Stimulated activated naive CD8-positive, alpha-beta T cell treated with anti-CD3 and anti-CD28 coated beads, Interleukin-15, Interleukin-2, amounts not matched to agents 100 ng/mL and 50 ng/mL, for 24 hours (primary cell): Measurements from ENCODE around the gene NAA16.
"Not testable (repeated sequence)": the region's sequence is repeated elsewhere in the genome, so short reads cannot be mapped to it uniquely, and the experiment has no call there.

Source experiments
- H3K27ac Mint-ChIP-seq: one replicate; pipeline ENCODE4 v1.8.0; 2021; ENCODE audit warnings: mild to moderate bottlenecking, mixed read lengths
- H3K27me3 Mint-ChIP-seq: one replicate; pipeline ENCODE4 v1.8.0; 2021; ENCODE audit warnings: mixed read lengths
- H3K36me3 Mint-ChIP-seq: one replicate; pipeline ENCODE4 v1.8.0; 2021; ENCODE audit warnings: low read depth, mixed read lengths
- H3K4me1 Mint-ChIP-seq: one replicate; pipeline ENCODE4 v1.8.0; 2021; ENCODE audit warnings: low read depth, mixed read lengths
- H3K4me3 Mint-ChIP-seq: one replicate; pipeline ENCODE4 v1.8.0; 2021; ENCODE audit warnings: mild to moderate bottlenecking, mixed read lengths
- H3K9me3 Mint-ChIP-seq: one replicate; pipeline ENCODE4 v1.8.0; 2021; ENCODE audit warnings: mixed read lengths

NAA16 gene

DNA sequence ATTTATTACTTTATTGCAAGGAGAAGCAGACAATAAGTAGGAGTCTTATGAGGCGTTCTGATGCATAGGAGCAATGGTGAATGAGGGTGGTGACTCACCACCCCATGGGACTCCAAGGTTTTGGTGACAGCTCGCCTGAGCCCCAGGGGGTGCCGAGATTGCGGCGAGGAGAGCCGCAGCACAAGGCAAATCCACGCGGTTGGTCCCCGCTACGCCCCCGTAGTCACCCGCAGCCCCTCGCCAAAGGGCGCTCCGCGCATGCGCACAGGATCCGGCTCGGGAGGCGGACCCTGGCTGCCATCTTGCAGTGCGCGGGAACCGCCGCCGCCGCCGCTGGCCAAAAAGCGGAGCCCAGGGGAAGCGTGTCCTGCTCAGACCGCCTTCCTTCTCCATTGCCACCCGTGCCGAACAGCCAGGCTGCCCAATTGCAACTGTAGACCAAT lies at the start of gene NAA16:
TSS of gene NAA16 (plus strand) at position 305 of the 443 bp plus-strand sequence. CDS start 262 bp downstream, outside the sequence.
- Mint-ChIP-seq H3K36me3 (peaks cover 3% of the 10 kb centered on the region), H3K4me3 (peak within 1 kb of the TSS; percentile 96), H3K27me3 (no peaks in the 10 kb centered on the region), H3K9me3 (no peaks in the 10 kb centered on the region), H3K4me1 (peaks cover 44% of the 10 kb centered on the region), H3K27ac (peak within 1 kb of the TSS; percentile 92)

GRCh38 chr13:41263261-41263971 lies 47.7 kb upstream of the NAA16 start, which contains the start of gene MTRF1:
TSS of gene MTRF1 (minus strand) at chr13:41263576. CDS start at chr13:41260907, 2,669 bp downstream.
- no peaks in the 10 kb centered on the region for H3K27me3 Mint-ChIP-seq
- peaks cover 2% of the 10 kb centered on the region for H3K9me3 Mint-ChIP-seq
- H3K27ac Mint-ChIP-seq, result peak within 1 kb of the TSS; percentile 98
- H3K4me1 Mint-ChIP-seq, result peaks cover 31% of the 10 kb centered on the region
- H3K36me3 Mint-ChIP-seq, result peaks cover 37% of the 10 kb centered on the region
- H3K4me3 Mint-ChIP-seq, result peak within 1 kb of the TSS; percentile 98

- no peak overlapping the region for H3K27ac Mint-ChIP-seq
- H3K4me3 Mint-ChIP-seq, result no peak overlapping the region
- H3K36me3 Mint-ChIP-seq, result peaks cover 13% of the 10 kb centered on the region
- peaks cover 4% of the 10 kb centered on the region for H3K9me3 Mint-ChIP-seq
- peaks cover 30% of the 10 kb centered on the region for H3K4me1 Mint-ChIP-seq
- H3K27me3 Mint-ChIP-seq, result no peaks in the 10 kb centered on the region
These were observed 44.0 kb upstream of the NAA16 start for GRCh38 chr13:41267106-41267505.

DNA sequence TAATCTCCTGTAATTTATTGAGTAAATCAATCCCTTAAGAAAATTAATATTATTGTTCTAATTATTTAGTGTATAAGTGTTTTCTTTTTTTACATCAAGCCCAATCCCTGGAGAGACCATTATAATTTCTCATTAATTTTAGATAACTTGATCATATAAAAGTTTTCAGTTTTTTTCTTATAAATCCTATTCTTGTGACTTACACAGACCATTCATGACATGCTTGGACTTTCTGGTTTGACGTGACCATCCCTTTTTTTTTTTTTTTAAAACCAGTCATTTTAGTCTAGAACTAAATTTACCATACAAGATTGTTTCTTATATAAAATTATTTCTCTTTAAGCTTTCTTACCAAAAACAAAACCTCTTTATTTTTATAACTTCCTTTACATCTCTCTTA lies 42.3 kb upstream of the NAA16 start:
- Mint-ChIP-seq H3K27me3 (no peaks in the 10 kb centered on the region), H3K27ac (no peak overlapping the region), H3K4me3 (no peak overlapping the region), H3K36me3 (peaks cover 10% of the 10 kb centered on the region), H3K9me3 (peaks cover 4% of the 10 kb centered on the region), H3K4me1 (peaks cover 23% of the 10 kb centered on the region)

GRCh38 chr13:41271456-41272285 lies 39.4 kb upstream of the NAA16 start:
- Mint-ChIP-seq H3K4me3 (peak overlapping the region; percentile 56), H3K27me3 (no peaks in the 10 kb centered on the region), H3K36me3 (peaks cover 10% of the 10 kb centered on the region), H3K4me1 (peaks cover 21% of the 10 kb centered on the region), H3K9me3 (peaks cover 4% of the 10 kb centered on the region), H3K27ac (peak overlapping the region; percentile 85)

DNA sequence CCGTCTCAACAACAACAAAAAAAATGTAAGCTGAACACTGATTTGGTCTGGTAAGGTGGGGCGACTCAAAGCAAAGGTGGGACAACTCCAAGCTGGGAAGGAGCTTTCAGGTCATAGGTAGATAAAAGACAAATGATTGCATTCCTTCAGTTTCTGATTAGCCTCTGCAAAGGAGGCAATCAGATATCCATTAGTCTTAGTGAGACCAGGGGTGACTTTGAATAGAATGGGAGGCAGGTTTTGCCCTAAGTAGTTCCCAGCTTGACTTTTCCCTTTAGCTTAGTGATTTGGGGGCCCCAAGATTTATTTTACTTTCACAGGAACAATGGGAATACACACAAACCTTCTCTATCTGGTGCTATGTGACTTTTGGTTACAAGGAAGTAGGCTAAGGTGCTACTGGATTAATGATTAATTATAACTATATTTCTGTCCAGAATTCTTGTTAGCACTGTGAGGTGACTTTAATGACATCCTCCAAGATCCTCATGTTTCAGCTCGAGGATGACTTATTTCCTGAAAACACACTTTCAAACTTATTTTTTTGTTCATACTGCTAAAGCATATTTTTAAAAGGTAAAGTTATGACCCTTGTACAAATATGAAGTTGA lies 37.1 kb upstream of the NAA16 start:
- no peaks in the 10 kb centered on the region for H3K36me3 Mint-ChIP-seq
- H3K4me1 Mint-ChIP-seq, result peaks cover 25% of the 10 kb centered on the region
- no peaks in the 10 kb centered on the region for H3K9me3 Mint-ChIP-seq
- no peak overlapping the region for H3K4me3 Mint-ChIP-seq
- no peaks in the 10 kb centered on the region for H3K27me3 Mint-ChIP-seq
- no peak overlapping the region for H3K27ac Mint-ChIP-seq

GRCh38 chr13:41274881-41275280 lies 36.2 kb upstream of the NAA16 start:
- Mint-ChIP-seq H3K27me3 (no peaks in the 10 kb centered on the region), H3K4me1 (peaks cover 25% of the 10 kb centered on the region), H3K4me3 (no peak overlapping the region), H3K9me3 (no peaks in the 10 kb centered on the region), H3K27ac (no peak overlapping the region), H3K36me3 (no peaks in the 10 kb centered on the region)

DNA sequence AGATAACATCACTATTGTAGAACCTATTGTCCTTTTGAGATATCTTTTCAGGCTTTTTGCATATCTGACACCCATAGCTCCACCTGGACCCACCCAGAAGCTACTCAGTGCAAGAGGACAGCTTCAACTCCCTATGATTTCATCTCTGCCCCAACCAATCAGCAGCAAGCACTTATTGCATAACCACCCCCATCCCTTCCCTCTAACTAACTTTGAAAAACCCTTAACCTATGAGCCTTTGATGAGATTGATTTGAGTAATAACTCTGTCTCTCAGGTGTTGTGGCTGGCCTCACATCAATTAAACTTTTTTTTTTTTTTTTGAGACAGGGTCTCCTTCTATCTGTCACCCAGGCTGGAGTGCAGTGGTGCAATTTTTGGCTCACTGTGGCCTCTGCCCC lies 34.2 kb upstream of the NAA16 start:
- H3K4me1 Mint-ChIP-seq, result peaks cover 15% of the 10 kb centered on the region
- H3K9me3 Mint-ChIP-seq, result no peaks in the 10 kb centered on the region
- no peaks in the 10 kb centered on the region for H3K36me3 Mint-ChIP-seq
- no peak overlapping the region for H3K4me3 Mint-ChIP-seq
- H3K27me3 Mint-ChIP-seq, result no peaks in the 10 kb centered on the region
- no peak overlapping the region for H3K27ac Mint-ChIP-seq

DNA sequence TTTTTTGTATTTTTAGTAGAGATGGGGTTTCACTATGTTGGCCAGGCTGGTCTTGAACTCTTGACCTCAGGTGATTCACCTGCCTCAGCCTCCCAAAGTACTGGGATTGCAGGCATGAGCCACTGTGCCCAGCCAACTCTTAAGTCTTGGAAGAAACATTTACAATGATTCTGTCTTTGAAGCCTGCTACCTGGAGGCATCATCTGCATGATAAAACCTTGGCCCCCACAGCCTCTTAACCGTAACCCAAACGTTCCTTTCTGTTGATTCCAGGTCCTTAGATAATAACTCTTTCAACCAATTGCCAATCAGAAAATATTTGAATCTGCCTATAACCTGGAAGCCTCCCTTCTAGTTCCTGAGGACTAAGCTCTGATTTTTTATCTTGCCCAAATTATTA lies 31.9 kb upstream of the NAA16 start:
- not testable (repeated sequence) for H3K27ac Mint-ChIP-seq, H3K9me3 Mint-ChIP-seq
- peaks cover 14% of the 10 kb centered on the region for H3K4me1 Mint-ChIP-seq

GRCh38 chr13:41282129-41282571 lies 28.9 kb upstream of the NAA16 start:
- no peak overlapping the region for H3K4me3 Mint-ChIP-seq
- no peaks in the 10 kb centered on the region for H3K27me3 Mint-ChIP-seq
- peaks cover 27% of the 10 kb centered on the region for H3K4me1 Mint-ChIP-seq
- H3K27ac Mint-ChIP-seq, result no peak overlapping the region
- H3K9me3 Mint-ChIP-seq, result no peaks in the 10 kb centered on the region
- no peaks in the 10 kb centered on the region for H3K36me3 Mint-ChIP-seq

More for the DNA sequence above, 31.9 kb upstream of the NAA16 start:
- H3K4me3 Mint-ChIP-seq, H3K36me3 Mint-ChIP-seq, H3K27me3 Mint-ChIP-seq: not testable (repeated sequence)

DNA sequence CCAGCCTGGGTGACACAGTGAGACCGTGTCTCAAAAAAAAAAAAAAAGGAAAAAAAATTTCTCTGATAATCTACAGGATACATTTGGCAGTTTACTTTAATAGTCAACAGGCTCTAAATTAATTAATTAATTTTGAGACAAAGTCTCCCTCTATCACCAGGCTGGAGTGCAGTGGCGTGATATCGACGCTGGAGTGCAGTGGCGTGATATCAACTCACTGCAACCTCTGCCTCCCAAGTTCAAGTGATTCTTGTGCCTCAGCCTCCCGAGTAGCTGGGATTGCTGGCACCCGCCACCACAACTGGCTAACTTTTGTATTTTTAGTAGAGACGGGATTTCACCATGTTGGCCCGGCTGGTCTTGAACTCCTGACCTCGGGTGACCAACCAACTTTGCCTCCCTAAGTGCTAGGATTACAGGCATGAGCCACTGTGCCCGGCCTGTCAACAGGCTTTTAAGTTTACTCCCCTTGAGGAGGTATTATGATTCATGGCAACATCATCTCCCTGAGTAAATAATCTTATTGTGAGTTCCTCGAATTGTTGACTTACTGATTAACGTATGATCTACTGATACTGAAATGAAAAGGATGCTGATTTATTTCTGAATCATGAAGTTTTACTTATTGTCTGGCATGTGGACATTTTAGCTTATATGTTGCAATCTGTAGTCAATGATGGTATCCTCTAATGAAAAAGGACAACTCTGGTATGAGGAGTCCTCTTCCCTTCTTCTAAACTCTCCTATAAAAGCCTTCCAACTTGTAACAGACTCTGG lies 26.4 kb upstream of the NAA16 start:
- peaks cover 28% of the 10 kb centered on the region for H3K4me1 Mint-ChIP-seq
- H3K27me3 Mint-ChIP-seq, result no peaks in the 10 kb centered on the region
- no peaks in the 10 kb centered on the region for H3K36me3 Mint-ChIP-seq
- H3K4me3 Mint-ChIP-seq, result no peak overlapping the region
- H3K27ac Mint-ChIP-seq, result no peak overlapping the region
- H3K9me3 Mint-ChIP-seq, result peaks cover 4% of the 10 kb centered on the region

DNA sequence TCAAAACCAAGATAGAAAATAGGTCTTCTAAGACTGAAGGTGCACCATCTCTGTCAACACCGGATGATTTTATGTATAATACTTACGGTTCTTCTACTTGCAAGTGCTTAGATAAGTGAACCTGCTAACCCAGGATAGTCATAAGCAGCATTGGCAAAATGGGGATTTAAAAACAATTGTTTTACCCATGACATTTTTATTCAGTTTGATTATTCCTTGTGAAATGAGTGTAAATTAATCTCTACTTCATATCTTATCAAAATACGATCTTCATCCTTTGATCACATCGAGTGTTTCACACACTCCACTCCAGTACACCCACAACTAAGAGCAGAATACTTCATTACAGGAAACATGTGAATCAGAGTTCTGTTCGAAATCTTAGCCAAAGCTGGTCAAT lies 24.7 kb upstream of the NAA16 start:
- Mint-ChIP-seq H3K9me3 (peaks cover 4% of the 10 kb centered on the region), H3K27me3 (no peaks in the 10 kb centered on the region), H3K4me3 (peak overlapping the region; percentile 2), H3K36me3 (no peaks in the 10 kb centered on the region), H3K4me1 (peaks cover 28% of the 10 kb centered on the region), H3K27ac (no peak overlapping the region)

- H3K4me1 Mint-ChIP-seq, result peaks cover 23% of the 10 kb centered on the region
- H3K27ac Mint-ChIP-seq, result no peak overlapping the region
- no peaks in the 10 kb centered on the region for H3K27me3 Mint-ChIP-seq
- H3K36me3 Mint-ChIP-seq, result no peaks in the 10 kb centered on the region
- no peak overlapping the region for H3K4me3 Mint-ChIP-seq
- peaks cover 4% of the 10 kb centered on the region for H3K9me3 Mint-ChIP-seq
These were observed 21.6 kb upstream of the NAA16 start for GRCh38 chr13:41289463-41289881.

GRCh38 chr13:41291246-41291645 lies 19.8 kb upstream of the NAA16 start:
- H3K4me3 Mint-ChIP-seq, result no peak overlapping the region

More at GRCh38 chr13:41291246-41291645, 19.8 kb upstream of the NAA16 start:
- no peaks in the 10 kb centered on the region for H3K27me3 Mint-ChIP-seq
- H3K36me3 Mint-ChIP-seq, result peaks cover 6% of the 10 kb centered on the region
- H3K27ac Mint-ChIP-seq, result no peak overlapping the region
- H3K4me1 Mint-ChIP-seq, result peaks cover 14% of the 10 kb centered on the region
- H3K9me3 Mint-ChIP-seq, result peaks cover 4% of the 10 kb centered on the region
